H9 (cell line): ENCODE data around the gene TTC33. TPM values are rescaled to one million over a fixed set of nuclear protein-coding genes. Genes with fewer than 3 reads are reported as not detected.

Source experiments
- DNase-seq: peaks from one replicate; pipeline ENCODE4 v3.0.0-alpha.2; 2017
- H2AFZ ChIP-seq: one replicate; pipeline ENCODE4 v1.6.1; 2013; ENCODE audit warnings: mild to moderate bottlenecking, low read length, control low read depth, moderate library complexity
- H2AK5ac ChIP-seq: 2 replicates; pipeline ENCODE4 v1.6.1; 2013; ENCODE audit warnings: low read length, control low read depth, mixed read lengths; ENCODE audit not compliant: insufficient read length
- H2BK120ac ChIP-seq: one replicate; pipeline ENCODE4 v1.6.1; 2013; ENCODE audit warnings: low read depth, mild to moderate bottlenecking, low read length, control low read depth, inconsistent platforms; ENCODE audit not compliant: poor library complexity, severe bottlenecking
- H2BK12ac ChIP-seq: 2 replicates; pipeline ENCODE4 v1.6.1; 2013; ENCODE audit warnings: low read length, control low read depth, mixed read lengths, low read depth; ENCODE audit not compliant: insufficient read length
- H2BK15ac ChIP-seq: 2 replicates; pipeline ENCODE4 v1.6.1; 2013; ENCODE audit warnings: low read depth, low read length, control low read depth
- H2BK20ac ChIP-seq: one replicate; pipeline ENCODE4 v1.6.1; 2013; ENCODE audit warnings: low read depth, mild to moderate bottlenecking, low read length, control low read depth, inconsistent platforms; ENCODE audit not compliant: poor library complexity, severe bottlenecking
- H2BK5ac ChIP-seq: 2 replicates; pipeline ENCODE4 v1.6.1; 2013; ENCODE audit warnings: low read length, control low read depth, mixed read lengths; ENCODE audit not compliant: insufficient read length
- H3K14ac ChIP-seq: 2 replicates; pipeline ENCODE4 v1.6.1; 2013; ENCODE audit warnings: low read length, control low read depth; ENCODE audit not compliant: insufficient read depth
- H3K18ac ChIP-seq: 2 replicates; pipeline ENCODE4 v1.6.1; 2013; ENCODE audit warnings: low read depth, mild to moderate bottlenecking, mixed read lengths, low read length, control low read depth; ENCODE audit not compliant: insufficient read length
- H3K23ac ChIP-seq: 2 replicates; pipeline ENCODE4 v1.6.1; 2013; ENCODE audit warnings: low read length, control low read depth, mixed read lengths, low read depth; ENCODE audit not compliant: insufficient read length
- H3K23me2 ChIP-seq: 2 replicates; pipeline ENCODE4 v1.6.1; 2013; ENCODE audit warnings: low read depth, mild to moderate bottlenecking, mixed read lengths, low read length, control low read depth; ENCODE audit not compliant: insufficient read length, poor library complexity, severe bottlenecking
- H3K27ac ChIP-seq: 2 replicates; pipeline ENCODE4 v1.5.1; 2013; ENCODE audit warnings: low read length, control low read depth, mixed read lengths, low read depth; ENCODE audit not compliant: insufficient read length
- H3K27me3 ChIP-seq: 2 replicates; pipeline ENCODE4 v1.6.1; 2013; ENCODE audit warnings: low read length, control low read depth, inconsistent platforms; ENCODE audit not compliant: insufficient read depth
- H3K4ac ChIP-seq: 2 replicates; pipeline ENCODE4 v1.6.1; 2013; ENCODE audit warnings: low read depth, mild to moderate bottlenecking, control low read depth, inconsistent platforms, low read length, moderate library complexity
- H3K4me1 ChIP-seq: 2 replicates; pipeline ENCODE4 v1.6.1; 2013; ENCODE audit warnings: low read length, control low read depth, inconsistent platforms; ENCODE audit not compliant: insufficient read depth
- H3K4me2 ChIP-seq: 2 replicates; pipeline ENCODE4 v1.6.1; 2013; ENCODE audit warnings: low read length, control low read depth, mixed read lengths; ENCODE audit not compliant: insufficient read length, insufficient read depth
- H3K56ac ChIP-seq: 2 replicates; pipeline ENCODE4 v1.6.1; 2013; ENCODE audit warnings: low read depth, mild to moderate bottlenecking, mixed read lengths, low read length, control low read depth; ENCODE audit not compliant: insufficient read length
- H3K79me1 ChIP-seq: 2 replicates; pipeline ENCODE4 v1.6.1; 2013; ENCODE audit warnings: low read depth, mild to moderate bottlenecking, moderate library complexity, low read length, control low read depth, inconsistent platforms; ENCODE audit not compliant: insufficient read depth, poor library complexity, severe bottlenecking
- H3K79me2 ChIP-seq: 2 replicates; pipeline ENCODE4 v1.6.1; 2013; ENCODE audit warnings: low read length, control low read depth, inconsistent platforms; ENCODE audit not compliant: insufficient read depth
- H3K9ac ChIP-seq: 2 replicates; pipeline ENCODE4 v1.6.1; 2013; ENCODE audit warnings: low read length, control low read depth, mixed read lengths; ENCODE audit not compliant: insufficient read length; ENCODE audit errors: extremely low read depth
- H3K9me3 ChIP-seq: one replicate; pipeline ENCODE4 v1.6.1; 2013; ENCODE audit warnings: low read depth, low read length, inconsistent platforms; ENCODE audit not compliant: control insufficient read depth
- H3T11ph ChIP-seq: one replicate; pipeline ENCODE4 v1.6.1; 2013; ENCODE audit warnings: mild to moderate bottlenecking, low read length, control low read depth, inconsistent platforms
- H4K20me1 ChIP-seq: one replicate; pipeline ENCODE4 v1.6.1; 2013; ENCODE audit not compliant: control insufficient read depth, insufficient read length, insufficient read depth
- H4K5ac ChIP-seq: 2 replicates; pipeline ENCODE4 v1.6.1; 2013; ENCODE audit warnings: low read depth, mild to moderate bottlenecking, mixed read lengths, low read length, control low read depth; ENCODE audit not compliant: insufficient read length
- H4K8ac ChIP-seq: replicated peaks from 2 replicates; pipeline ENCODE4 v1.6.1; 2013; ENCODE audit warnings: low read length, control low read depth, mixed read lengths, low read depth; ENCODE audit not compliant: insufficient read length
- H4K91ac ChIP-seq: 2 replicates; pipeline ENCODE4 v1.6.1; 2013; ENCODE audit warnings: low read depth, mild to moderate bottlenecking, moderate library complexity, mixed read lengths, low read length, control low read depth; ENCODE audit not compliant: insufficient read length
- H3K27ac Mint-ChIP-seq, 3 experiments: 2 replicates in 2 of 3; 3 replicates in 1 of 3; pipeline ENCODE4 v1.8.0; 2020 to 2021; ENCODE audit warnings: mixed read lengths in 3 of 3, mild to moderate bottlenecking in 1 of 3, moderate library complexity in 1 of 3
- H3K27me3 Mint-ChIP-seq: 2 replicates; pipeline ENCODE4 v1.8.0; 2021; ENCODE audit warnings: low read depth, mild to moderate bottlenecking, moderate library complexity, mixed read lengths
- H3K36me3 Mint-ChIP-seq, 3 experiments: 2 replicates in 2 of 3; 3 replicates in 1 of 3; pipeline ENCODE4 v1.8.0; 2020 to 2021; ENCODE audit warnings: low read depth in 3 of 3, mixed read lengths in 3 of 3; ENCODE audit not compliant: insufficient read depth in 1 of 3
- H3K4me1 Mint-ChIP-seq, 2 experiments: 2 replicates each; pipeline ENCODE4 v1.8.0; 2020; ENCODE audit warnings: mixed read lengths in 2 of 2
- H3K4me3 Mint-ChIP-seq, 2 experiments: 2 replicates in 1 of 2; 3 replicates in 1 of 2; pipeline ENCODE4 v1.8.0; 2020 to 2021; ENCODE audit warnings: mild to moderate bottlenecking in 2 of 2, mixed read lengths in 2 of 2, moderate library complexity in 1 of 2
- H3K9me3 Mint-ChIP-seq, 2 experiments: 2 replicates in 1 of 2; 3 replicates in 1 of 2; pipeline ENCODE4 v1.8.0; 2020; ENCODE audit warnings: mild to moderate bottlenecking in 2 of 2, mixed read lengths in 2 of 2, moderate library complexity in 1 of 2
- WGBS: extraction: QIAGEN DNeasy Blood & Tissue Kit; methylation state at CpG from one replicate; pipeline ENCODE4 v1.1.7; 2013; ENCODE audit warnings: missing lambda C conversion rate, low lambda C conversion rate, mixed read lengths; ENCODE audit not compliant: insufficient read length; ENCODE audit errors: extremely low coverage; 5-methylcytosine and 5-hydroxymethylcytosine counted together
- total RNA-seq: library from RNA; stranded (reverse); gene quantifications from 2 replicates; pipeline ENCODE4 v1.2.1, GENCODE V29; 2021
- TF ChIP-seq, protein P1 (sequence below): fragments of 200-600 bp; sonication (generic); conservative IDR thresholded peaks from 3 replicates; pipeline ENCODE4 v1.8.0; 2021; ENCODE audit warnings: antibody characterized with exemption, mild to moderate bottlenecking

The TTC33 gene
- total RNA-seq, 1 experiment from 2014 or later, result 7.3 TPM

DNA sequence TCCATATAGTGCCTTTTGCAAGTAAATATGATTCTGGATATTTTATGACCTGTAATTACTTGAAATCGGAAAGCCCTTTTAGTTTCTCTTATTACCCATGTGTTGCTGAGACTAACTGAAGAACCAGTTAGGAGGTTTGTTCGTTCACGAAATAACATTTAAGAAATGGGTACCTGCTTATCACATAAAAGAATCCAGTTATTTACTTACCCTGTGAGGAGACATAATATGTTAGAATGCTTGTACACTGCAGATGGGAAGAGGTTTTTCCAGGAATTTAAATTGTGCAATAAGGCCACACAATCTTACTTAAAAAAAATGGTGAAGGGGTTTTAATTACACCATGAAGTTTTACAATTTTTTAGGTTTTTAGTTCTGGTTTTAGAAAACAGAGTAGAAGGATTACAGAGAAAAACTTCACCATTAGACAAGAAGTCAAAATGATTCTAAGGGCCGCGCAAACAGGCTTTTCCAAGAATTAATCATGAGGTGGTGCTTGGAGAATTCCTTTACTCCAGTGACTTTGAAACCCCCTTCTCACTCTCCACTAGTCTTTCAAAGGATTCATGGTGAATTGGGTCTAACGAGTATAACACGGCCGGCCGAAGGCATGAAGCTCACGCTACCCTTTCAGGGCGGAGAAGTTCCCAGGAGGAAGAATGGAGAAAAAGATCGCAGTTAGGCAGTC lies 77.2 kb downstream of the TTC33 start:
- H2AFZ ChIP-seq, result peak overlapping the region; percentile 85
- no peak overlapping the region for H3K9ac ChIP-seq
- no peak overlapping the region for H2BK120ac ChIP-seq
- Mint-ChIP-seq H3K4me1 (peaks cover 39 to 43% of the 10 kb centered on the region in 2 experiments), H3K4me3 (peak overlapping the region; percentile 81 to 89), H3K36me3 (peaks cover 0 to 3% (median 0%) of the 10 kb centered on the region in 3 experiments; a peak in 1 of 7 replicates), H3K27me3 (peaks cover 50% of the 10 kb centered on the region), H3K27ac (peak overlapping the region; percentile 17 to 76 (median 53); a peak in 4 of 7 replicates), H3K9me3 (peaks cover 3% of the 10 kb centered on the region in 2 experiments; a peak in 3 of 5 replicates)
- H3K23ac ChIP-seq, result no peak overlapping the region
- no peak for DNase-seq
- H3K18ac ChIP-seq, result peak overlapping the region; percentile 21
- H3K27me3 ChIP-seq, result peaks cover 29% of the 10 kb centered on the region
- H4K8ac ChIP-seq, result no peak overlapping the region
- no peak overlapping the region for H2BK15ac ChIP-seq
- no peak overlapping the region for H3K56ac ChIP-seq
- H2BK12ac ChIP-seq, result no peak overlapping the region
- WGBS, result no CpG with 5 or more reads among the region's 12 CpGs
- H3K9me3 ChIP-seq, result no peaks in the 10 kb centered on the region
- no peak overlapping the region for H3K14ac ChIP-seq
- H3K27ac ChIP-seq, result no peak overlapping the region
- no peak overlapping the region for H2BK20ac ChIP-seq
- H3T11ph ChIP-seq, result no peak overlapping the region
- no peaks in the 10 kb centered on the region for H4K20me1 ChIP-seq
- H2AK5ac ChIP-seq, result no peak overlapping the region
- H3K4me2 ChIP-seq, result peak overlapping the region; percentile 81
- H3K23me2 ChIP-seq, result peaks cover 27% of the 10 kb centered on the region
- no peak overlapping the region for H4K91ac ChIP-seq
- no peaks in the 10 kb centered on the region for H3K79me1 ChIP-seq
- H3K4me1 ChIP-seq, result peaks cover 5% of the 10 kb centered on the region; the same call in 1 of the 2 replicates
- TF ChIP-seq, protein P1, sequence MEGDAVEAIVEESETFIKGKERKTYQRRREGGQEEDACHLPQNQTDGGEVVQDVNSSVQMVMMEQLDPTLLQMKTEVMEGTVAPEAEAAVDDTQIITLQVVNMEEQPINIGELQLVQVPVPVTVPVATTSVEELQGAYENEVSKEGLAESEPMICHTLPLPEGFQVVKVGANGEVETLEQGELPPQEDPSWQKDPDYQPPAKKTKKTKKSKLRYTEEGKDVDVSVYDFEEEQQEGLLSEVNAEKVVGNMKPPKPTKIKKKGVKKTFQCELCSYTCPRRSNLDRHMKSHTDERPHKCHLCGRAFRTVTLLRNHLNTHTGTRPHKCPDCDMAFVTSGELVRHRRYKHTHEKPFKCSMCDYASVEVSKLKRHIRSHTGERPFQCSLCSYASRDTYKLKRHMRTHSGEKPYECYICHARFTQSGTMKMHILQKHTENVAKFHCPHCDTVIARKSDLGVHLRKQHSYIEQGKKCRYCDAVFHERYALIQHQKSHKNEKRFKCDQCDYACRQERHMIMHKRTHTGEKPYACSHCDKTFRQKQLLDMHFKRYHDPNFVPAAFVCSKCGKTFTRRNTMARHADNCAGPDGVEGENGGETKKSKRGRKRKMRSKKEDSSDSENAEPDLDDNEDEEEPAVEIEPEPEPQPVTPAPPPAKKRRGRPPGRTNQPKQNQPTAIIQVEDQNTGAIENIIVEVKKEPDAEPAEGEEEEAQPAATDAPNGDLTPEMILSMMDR, result no peak
- no peak overlapping the region for H4K5ac ChIP-seq
- no peak overlapping the region for H2BK5ac ChIP-seq
- H3K79me2 ChIP-seq, result no peaks in the 10 kb centered on the region
- no peak overlapping the region for H3K4ac ChIP-seq
